HEK293 (cell line): ENCODE data around the gene SS18L1.

Source experiments
- CTCF ChIA-PET: fragments of 350-600 bp; formaldehyde crosslinking; extraction: SDS; loops from one replicate; lab custom pipeline; 2021; ENCODE audit warnings: antibody characterized with exemption; lab: Yijun Ruan, JAX
- POLR2A ChIA-PET: fragments of 300-600 bp; formaldehyde crosslinking; extraction: SDS; loops from one replicate; lab custom pipeline; 2020; ENCODE audit warnings: antibody characterized with exemption, inconsistent platforms; lab: Yijun Ruan, JAX
- H3K27ac ChIP-seq: fragments of 200-500 bp; sonication (Bioruptor generic); 2 replicates; pipeline ENCODE4 v1.5.1; 2014; ENCODE audit warnings: low read depth, low read length, control low read depth, inconsistent platforms; ENCODE audit errors: extremely low read depth
- H3K36me3 ChIP-seq, 2 experiments: fragments of 200-500 bp in 1 of 2; sonication (Bioruptor generic) in 1 of 2; 1 replicate in 1 of 2; 2 replicates in 1 of 2; pipeline ENCODE4 v1.5.1; 2014 to 2017; ENCODE audit warnings: inconsistent platforms in 2 of 2, low read length in 2 of 2; ENCODE audit not compliant: control insufficient read depth in 2 of 2, insufficient read depth in 1 of 2
- H3K4me1 ChIP-seq: fragments of 200-500 bp; sonication (Bioruptor generic); 2 replicates; pipeline ENCODE4 v1.5.1; 2014; ENCODE audit warnings: mild to moderate bottlenecking, low read length, inconsistent platforms; ENCODE audit not compliant: control insufficient read depth, insufficient read depth
- H3K4me3 ChIP-seq: 2 replicates; pipeline ENCODE4 v1.5.1; 2011; ENCODE audit warnings: low read depth, mild to moderate bottlenecking, control low read depth, low read length, moderate library complexity
- H3K9me3 ChIP-seq: fragments of 200-500 bp; sonication (Bioruptor generic); 2 replicates; pipeline ENCODE4 v1.5.1; 2014; ENCODE audit warnings: low read depth, low read length, inconsistent platforms; ENCODE audit not compliant: control insufficient read depth, insufficient read depth
- OSR2 ChIP-seq: fragments of 450-650 bp; formaldehyde crosslinking; IDR thresholded peaks from 2 replicates; pipeline ENCODE4 v1.5.1; 2016; ENCODE audit warnings: missing biosample characterization, missing genetic modification characterization
- SCRT1 ChIP-seq: fragments of 450-650 bp; formaldehyde crosslinking; IDR thresholded peaks from 2 replicates; pipeline ENCODE4 v1.5.1; 2016; ENCODE audit warnings: missing biosample characterization, missing genetic modification characterization, borderline replicate concordance
- SCRT2 ChIP-seq: fragments of 450-650 bp; formaldehyde crosslinking; IDR thresholded peaks from 2 replicates; pipeline ENCODE4 v1.5.1; 2016; ENCODE audit warnings: missing biosample characterization, missing genetic modification characterization
- ZBTB17 ChIP-seq: fragments of 450-650 bp; formaldehyde crosslinking; IDR thresholded peaks from 2 replicates; pipeline ENCODE4 v1.5.1; 2016; ENCODE audit warnings: missing biosample characterization, missing genetic modification characterization
- ZFHX2 ChIP-seq: fragments of 450-650 bp; formaldehyde crosslinking; conservative IDR thresholded peaks from 2 replicates; pipeline ENCODE4 v1.5.1; 2016; ENCODE audit warnings: missing biosample characterization, missing genetic modification characterization
- ZNF112 ChIP-seq: fragments of 450-650 bp; formaldehyde crosslinking; IDR thresholded peaks from 2 replicates; pipeline ENCODE4 v1.5.0; 2017; ENCODE audit warnings: missing biosample characterization, missing genetic modification characterization
- ZNF776 ChIP-seq: fragments of 450-650 bp; formaldehyde crosslinking; IDR thresholded peaks from 2 replicates; pipeline ENCODE4 v1.5.0; 2017; ENCODE audit warnings: missing biosample characterization, missing genetic modification characterization, borderline replicate concordance
- TF ChIP-seq, protein P1 (sequence below): fragments of 450-650 bp; IDR thresholded peaks from 2 replicates; pipeline ENCODE4 v1.5.1; 2018; ENCODE audit warnings: missing biosample characterization, missing genetic modification characterization
- TF ChIP-seq, protein P2 (sequence below): fragments of 450-650 bp; formaldehyde crosslinking; IDR thresholded peaks from 2 replicates; pipeline ENCODE4 v1.5.1; 2016; ENCODE audit warnings: missing biosample characterization, missing genetic modification characterization
- TF ChIP-seq, protein P3 (sequence below): fragments of 450-650 bp; formaldehyde crosslinking; IDR thresholded peaks from 2 replicates; pipeline ENCODE4 v1.5.1; 2016; ENCODE audit warnings: missing biosample characterization, missing genetic modification characterization
- TF ChIP-seq, protein P4 (sequence below): fragments of 450-650 bp; formaldehyde crosslinking; IDR thresholded peaks from 2 replicates; pipeline ENCODE4 v1.5.1; 2016; ENCODE audit warnings: missing biosample characterization, missing genetic modification characterization

SS18L1 gene

DNA sequence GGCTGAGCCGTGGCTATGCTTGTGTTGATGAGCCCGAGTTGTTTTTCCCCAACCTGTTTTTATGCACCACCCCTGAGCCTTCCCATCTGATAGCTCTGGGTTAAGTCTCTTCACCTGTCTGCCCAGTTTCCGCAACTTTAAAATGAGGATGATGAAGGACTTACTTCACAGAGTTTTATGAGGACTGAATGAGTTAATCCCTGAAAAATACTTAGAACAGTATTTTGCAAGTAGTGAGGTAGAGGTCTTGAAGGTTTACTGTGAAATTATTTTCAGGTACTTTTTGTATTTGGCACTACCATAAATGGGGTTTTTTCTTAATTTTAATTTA is 42.5 kb downstream of the SS18L1 start:
- TF ChIP-seq ZNF776 (tag by site-specific recombination), result no peak
- TF ChIP-seq, protein P1, sequence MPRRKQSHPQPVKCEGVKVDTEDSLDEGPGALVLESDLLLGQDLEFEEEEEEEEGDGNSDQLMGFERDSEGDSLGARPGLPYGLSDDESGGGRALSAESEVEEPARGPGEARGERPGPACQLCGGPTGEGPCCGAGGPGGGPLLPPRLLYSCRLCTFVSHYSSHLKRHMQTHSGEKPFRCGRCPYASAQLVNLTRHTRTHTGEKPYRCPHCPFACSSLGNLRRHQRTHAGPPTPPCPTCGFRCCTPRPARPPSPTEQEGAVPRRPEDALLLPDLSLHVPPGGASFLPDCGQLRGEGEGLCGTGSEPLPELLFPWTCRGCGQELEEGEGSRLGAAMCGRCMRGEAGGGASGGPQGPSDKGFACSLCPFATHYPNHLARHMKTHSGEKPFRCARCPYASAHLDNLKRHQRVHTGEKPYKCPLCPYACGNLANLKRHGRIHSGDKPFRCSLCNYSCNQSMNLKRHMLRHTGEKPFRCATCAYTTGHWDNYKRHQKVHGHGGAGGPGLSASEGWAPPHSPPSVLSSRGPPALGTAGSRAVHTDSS (tag by site-specific recombination), result peak; percentile 76
- Histone ChIP-seq H3K9me3 (no peaks in the 10 kb centered on the region), H3K36me3 (peaks cover 14 to 18% of the 10 kb centered on the region in 2 experiments; a peak in 2 of 3 replicates), H3K4me1 (no peaks in the 10 kb centered on the region), H3K4me3 (no peak overlapping the region), H3K27ac (no peak overlapping the region)
- ChIA-PET POLR2A (no interaction called here), CTCF (no interaction called here)

DNA sequence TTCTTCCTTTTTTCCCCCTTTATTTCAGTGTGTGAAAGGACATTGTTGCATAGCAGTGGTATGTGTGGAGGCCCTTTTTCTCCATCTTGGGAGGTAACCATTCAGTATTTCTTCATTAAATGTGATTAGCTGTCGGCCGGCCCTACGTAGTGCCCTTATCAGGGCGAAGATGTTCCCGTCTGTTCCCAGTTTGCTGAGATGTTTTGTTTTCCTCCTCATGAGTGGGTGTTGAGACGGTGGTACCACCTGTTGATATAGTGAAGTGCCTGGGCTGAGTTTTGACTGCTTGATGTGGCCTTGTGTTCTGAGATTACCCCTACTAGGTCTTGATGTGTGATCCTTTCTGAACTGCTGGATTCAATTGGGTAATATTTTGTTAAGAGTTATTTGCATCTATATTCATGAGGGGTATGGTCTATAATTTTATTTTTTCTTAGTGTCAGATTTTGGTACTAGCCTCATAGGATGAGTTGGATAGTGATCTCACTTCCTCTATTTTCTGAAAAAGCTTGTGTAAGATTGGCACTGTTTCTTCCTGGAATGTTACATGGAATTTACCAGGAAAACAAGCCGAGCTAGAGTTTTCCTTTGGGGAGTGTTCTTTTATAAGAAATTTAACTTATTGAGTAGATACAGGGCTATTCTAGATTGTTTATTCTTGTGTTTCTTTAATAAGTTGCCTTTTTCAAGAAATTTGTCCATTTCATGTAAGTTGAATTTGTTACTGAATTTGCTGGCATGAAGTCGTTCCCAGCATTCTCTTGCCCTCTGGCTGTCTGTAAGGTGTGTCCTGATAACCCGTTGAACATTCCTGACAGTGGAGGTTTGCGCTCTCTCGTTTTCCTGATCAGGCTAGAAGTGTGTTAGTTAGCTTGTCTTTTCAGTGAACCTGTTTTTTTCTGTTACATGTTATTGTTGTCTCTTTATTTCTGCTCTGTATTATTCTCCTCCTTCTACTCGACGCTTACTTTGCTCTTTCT is 43.6 kb downstream of the SS18L1 start:
- Histone ChIP-seq H3K4me1 (no peaks in the 10 kb centered on the region), H3K36me3 (peaks cover 14 to 28% of the 10 kb centered on the region in 2 experiments; a peak in 2 of 3 replicates), H3K4me3 (no peak overlapping the region), H3K9me3 (no peaks in the 10 kb centered on the region), H3K27ac (no peak overlapping the region)
- CTCF ChIA-PET, result interaction anchor here (0.7 to 1.6 kb wide), 4 partner anchors 57 to 627 kb away, joined by 3 to 4 read pairs (median 3); no protein-coding TSS in a partner anchor
- POLR2A ChIA-PET, result interaction anchor here (0.6 kb wide), 1 partner anchor 49 kb away, joined by 7 read pairs; no protein-coding TSS in a partner anchor
- TF ChIP-seq SCRT1 (tag by site-specific recombination) (peak; percentile 96), ZBTB17 (tag by site-specific recombination) (peak; percentile 6; the same call in 1 of the 2 replicates), OSR2 (tag by site-specific recombination) (no peak), SCRT2 (tag by site-specific recombination) (peak; percentile 99), ZFHX2 (no peak), ZNF112 (tag by site-specific recombination) (no peak)
- TF ChIP-seq, protein P2, sequence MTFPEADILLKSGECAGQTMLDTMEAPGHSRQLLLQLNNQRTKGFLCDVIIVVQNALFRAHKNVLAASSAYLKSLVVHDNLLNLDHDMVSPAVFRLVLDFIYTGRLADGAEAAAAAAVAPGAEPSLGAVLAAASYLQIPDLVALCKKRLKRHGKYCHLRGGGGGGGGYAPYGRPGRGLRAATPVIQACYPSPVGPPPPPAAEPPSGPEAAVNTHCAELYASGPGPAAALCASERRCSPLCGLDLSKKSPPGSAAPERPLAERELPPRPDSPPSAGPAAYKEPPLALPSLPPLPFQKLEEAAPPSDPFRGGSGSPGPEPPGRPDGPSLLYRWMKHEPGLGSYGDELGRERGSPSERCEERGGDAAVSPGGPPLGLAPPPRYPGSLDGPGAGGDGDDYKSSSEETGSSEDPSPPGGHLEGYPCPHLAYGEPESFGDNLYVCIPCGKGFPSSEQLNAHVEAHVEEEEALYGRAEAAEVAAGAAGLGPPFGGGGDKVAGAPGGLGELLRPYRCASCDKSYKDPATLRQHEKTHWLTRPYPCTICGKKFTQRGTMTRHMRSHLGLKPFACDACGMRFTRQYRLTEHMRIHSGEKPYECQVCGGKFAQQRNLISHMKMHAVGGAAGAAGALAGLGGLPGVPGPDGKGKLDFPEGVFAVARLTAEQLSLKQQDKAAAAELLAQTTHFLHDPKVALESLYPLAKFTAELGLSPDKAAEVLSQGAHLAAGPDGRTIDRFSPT, result no peak
- TF ChIP-seq, protein P3, sequence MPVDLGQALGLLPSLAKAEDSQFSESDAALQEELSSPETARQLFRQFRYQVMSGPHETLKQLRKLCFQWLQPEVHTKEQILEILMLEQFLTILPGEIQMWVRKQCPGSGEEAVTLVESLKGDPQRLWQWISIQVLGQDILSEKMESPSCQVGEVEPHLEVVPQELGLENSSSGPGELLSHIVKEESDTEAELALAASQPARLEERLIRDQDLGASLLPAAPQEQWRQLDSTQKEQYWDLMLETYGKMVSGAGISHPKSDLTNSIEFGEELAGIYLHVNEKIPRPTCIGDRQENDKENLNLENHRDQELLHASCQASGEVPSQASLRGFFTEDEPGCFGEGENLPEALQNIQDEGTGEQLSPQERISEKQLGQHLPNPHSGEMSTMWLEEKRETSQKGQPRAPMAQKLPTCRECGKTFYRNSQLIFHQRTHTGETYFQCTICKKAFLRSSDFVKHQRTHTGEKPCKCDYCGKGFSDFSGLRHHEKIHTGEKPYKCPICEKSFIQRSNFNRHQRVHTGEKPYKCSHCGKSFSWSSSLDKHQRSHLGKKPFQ (tag by site-specific recombination), result no peak
- TF ChIP-seq, protein P4, sequence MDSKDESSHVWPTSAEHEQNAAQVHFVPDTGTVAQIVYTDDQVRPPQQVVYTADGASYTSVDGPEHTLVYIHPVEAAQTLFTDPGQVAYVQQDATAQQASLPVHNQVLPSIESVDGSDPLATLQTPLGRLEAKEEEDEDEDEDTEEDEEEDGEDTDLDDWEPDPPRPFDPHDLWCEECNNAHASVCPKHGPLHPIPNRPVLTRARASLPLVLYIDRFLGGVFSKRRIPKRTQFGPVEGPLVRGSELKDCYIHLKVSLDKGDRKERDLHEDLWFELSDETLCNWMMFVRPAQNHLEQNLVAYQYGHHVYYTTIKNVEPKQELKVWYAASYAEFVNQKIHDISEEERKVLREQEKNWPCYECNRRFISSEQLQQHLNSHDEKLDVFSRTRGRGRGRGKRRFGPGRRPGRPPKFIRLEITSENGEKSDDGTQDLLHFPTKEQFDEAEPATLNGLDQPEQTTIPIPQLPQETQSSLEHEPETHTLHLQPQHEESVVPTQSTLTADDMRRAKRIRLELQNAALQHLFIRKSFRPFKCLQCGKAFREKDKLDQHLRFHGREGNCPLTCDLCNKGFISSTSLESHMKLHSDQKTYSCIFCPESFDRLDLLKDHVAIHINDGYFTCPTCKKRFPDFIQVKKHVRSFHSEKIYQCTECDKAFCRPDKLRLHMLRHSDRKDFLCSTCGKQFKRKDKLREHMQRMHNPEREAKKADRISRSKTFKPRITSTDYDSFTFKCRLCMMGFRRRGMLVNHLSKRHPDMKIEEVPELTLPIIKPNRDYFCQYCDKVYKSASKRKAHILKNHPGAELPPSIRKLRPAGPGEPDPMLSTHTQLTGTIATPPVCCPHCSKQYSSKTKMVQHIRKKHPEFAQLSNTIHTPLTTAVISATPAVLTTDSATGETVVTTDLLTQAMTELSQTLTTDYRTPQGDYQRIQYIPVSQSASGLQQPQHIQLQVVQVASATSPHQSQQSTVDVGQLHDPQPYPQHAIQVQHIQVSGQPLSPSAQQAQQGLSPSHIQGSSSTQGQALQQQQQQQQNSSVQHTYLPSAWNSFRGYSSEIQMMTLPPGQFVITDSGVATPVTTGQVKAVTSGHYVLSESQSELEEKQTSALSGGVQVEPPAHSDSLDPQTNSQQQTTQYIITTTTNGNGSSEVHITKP, result 0 out of 2 replicates have a peak, but pooled peaks have one; percentile 13
